ENCODE results near the gene GPR151.

DNA sequence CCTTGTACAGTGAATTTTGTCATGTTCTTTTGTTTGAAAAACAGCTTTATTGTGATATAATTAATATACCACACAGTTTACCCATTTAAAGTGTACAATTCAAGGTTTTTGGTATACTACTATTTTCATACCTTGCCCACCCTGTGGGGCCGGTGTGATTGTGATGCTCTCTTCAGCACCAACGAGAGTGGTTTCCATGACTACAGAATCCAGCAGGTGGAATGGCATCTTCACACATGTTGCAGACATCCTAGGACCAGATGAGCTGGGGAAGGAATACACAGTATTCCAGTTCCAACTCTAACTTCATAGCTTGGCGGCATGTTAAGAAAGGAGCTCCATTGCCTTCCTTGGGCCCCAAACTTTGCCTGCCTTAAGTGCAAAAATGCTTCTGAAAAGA lies 7.7 kb upstream of the GPR151 start:
- no peak for TF ChIP-seq EZH2 (IDR thresholded peaks at IDR 0.05; ENCODE audit: insufficient read depth, poor library complexity, severe bottlenecking)
- TF ChIP-seq EZH2phosphoT487 (IDR thresholded peaks at IDR 0.05; ENCODE audit: insufficient read depth, low read depth) = no peak

All from GM23248 (cell line).